Measurements from ENCODE around the gene ACIN1. TPM values are rescaled to one million over a fixed set of nuclear protein-coding genes. Genes with fewer than 3 reads are reported as not detected.

The ACIN1 gene
- total and polyA plus RNA-seq, 2 of the 8 experiments (the other 6 are each of a cell fraction or from before 2014, with no cell fraction given), result 132 to 233 TPM

GRCh38 chr14:23137813-23138535, 43.0 kb upstream of the ACIN1 start:
- WGBS, 2 experiments (ENCODE audit: extremely low coverage in 1 of 2, insufficient coverage in 1 of 2, insufficient read length in 1 of 2, insufficient replicate concordance in 2 of 2, low coverage in 1 of 2, low lambda C conversion rate in 2 of 2, missing lambda C conversion rate in 1 of 2), result 85% methylated on average over 6 of the region's 6 CpGs; no CpG with 5 or more reads in 1 of the 2 experiments
- H3K9ac ChIP-seq (replicated peaks in 1 of 4; ENCODE audit: extremely low read depth in 1 of 4, low read depth in 3 of 4, low read length in 3 of 4), result no peak overlapping the region
- FAIRE-seq, result no peak
- TF ChIP-seq SP2 (IDR thresholded peaks at IDR 0.05; ENCODE audit: low read length) (no peak), TEAD4 (IDR thresholded peaks at IDR 0.05; ENCODE audit: low read depth, low read length) (no peak), TAF7 (optimal IDR thresholded peaks at IDR 0.05; ENCODE audit: borderline replicate concordance, low read depth, low read length) (no peak), EGR1 (IDR thresholded peaks at IDR 0.05; ENCODE audit: borderline replicate concordance, low read depth, low read length) (no peak), EZH2 (IDR thresholded peaks at IDR 0.05; ENCODE audit: low read depth, low read length, severe bottlenecking) (no peak), BCL11A (IDR thresholded peaks at IDR 0.05; ENCODE audit: low read depth in 2 of 2, low read length in 2 of 2) (no peak), SIN3A (conservative IDR thresholded peaks at IDR 0.05 in 1 of 2, IDR thresholded peaks at IDR 0.05 in 1 of 2; ENCODE audit: low read depth in 1 of 2, low read length in 2 of 2) (no peak), CREB1 (IDR thresholded peaks at IDR 0.05) (no peak), GTF2F1 (IDR thresholded peaks at IDR 0.05; ENCODE audit: borderline replicate concordance, low read depth, low read length) (no peak), POLR2A (IDR thresholded peaks at IDR 0.05; ENCODE audit: control extremely low read depth in 1 of 2, low read depth in 2 of 2, low read length in 2 of 2) (no peak), CHD2 (IDR thresholded peaks at IDR 0.05; ENCODE audit: low read length) (no peak), SRF (IDR thresholded peaks at IDR 0.05; ENCODE audit: low read depth, low read length) (no peak), CTBP2 (IDR thresholded peaks at IDR 0.05; ENCODE audit: borderline replicate concordance, insufficient read depth, insufficient read length, low read length) (no peak)

More at GRCh38 chr14:23137813-23138535, 43.0 kb upstream of the ACIN1 start:
- Histone ChIP-seq H2BK5ac (ENCODE audit: low read depth, low read length) (no peak overlapping the region), H3K14ac (ENCODE audit: insufficient read length) (no peak overlapping the region), H2BK20ac (ENCODE audit: low read length) (no peak overlapping the region), H2BK15ac (ENCODE audit: low read length) (no peak overlapping the region), H4K20me1 (replicated peaks in 1 of 2; ENCODE audit: control insufficient read depth in 1 of 2, insufficient read depth in 2 of 2, low read length in 2 of 2) (peaks cover 2 to 5% of the 10 kb centered on the region in 2 experiments), H2BK12ac (ENCODE audit: low read depth, low read length) (no peak overlapping the region), H3K23me2 (ENCODE audit: low read depth, low read length) (no peaks in the 10 kb centered on the region; the same call in 1 of the 2 replicates), H2BK120ac (replicated peaks; ENCODE audit: low read depth, low read length) (no peak overlapping the region), H3K4me2 (ENCODE audit: insufficient read depth in 1 of 2, low read depth in 2 of 2, low read length in 2 of 2) (no peak overlapping the region), H3K4ac (replicated peaks; ENCODE audit: insufficient read length, low read depth, low read length) (no peak overlapping the region), H3K79me1 (ENCODE audit: low read depth, low read length) (no peaks in the 10 kb centered on the region), H3K23ac (ENCODE audit: insufficient read length) (no peak overlapping the region), H3K4me3 (ENCODE audit: extremely low read depth in 1 of 4, insufficient read depth in 2 of 4, low read depth in 3 of 4, low read length in 4 of 4) (no peak overlapping the region), H2AK5ac (ENCODE audit: low read depth, low read length) (no peak overlapping the region), H3K27me3 (replicated peaks in 1 of 4; ENCODE audit: control insufficient read depth in 3 of 4, extremely low read depth in 1 of 4, insufficient read depth in 3 of 4, low read length in 3 of 4) (no peaks in the 10 kb centered on the region), H4K8ac (ENCODE audit: extremely low read depth, insufficient read depth, low read length) (no peak overlapping the region), H3K4me1 (replicated peaks in 1 of 4; ENCODE audit: control insufficient read depth in 3 of 4, insufficient read depth in 4 of 4, low read length in 3 of 4) (no peaks in the 10 kb centered on the region), H3K9me3 (ENCODE audit: insufficient read depth in 2 of 2, low read depth in 1 of 2, low read length in 1 of 2) (no peaks in the 10 kb centered on the region), H3K18ac (ENCODE audit: extremely low read depth, low read length) (no peak overlapping the region), H3K36me3 (ENCODE audit: control insufficient read depth in 2 of 4, insufficient read depth in 4 of 4, low read length in 3 of 4) (peaks cover 10 to 46% (median 32%) of the 10 kb centered on the region in 4 experiments; a peak in 6 of 8 replicates), H3K27ac (ENCODE audit: low read depth, low read length) (no peak overlapping the region), H3K56ac (replicated peaks; ENCODE audit: insufficient read length, low read depth, low read length) (no peak overlapping the region), H2AFZ (ENCODE audit: low read length) (no peak overlapping the region), H4K91ac (replicated peaks; ENCODE audit: insufficient read length, low read length) (no peak overlapping the region), H4K5ac (ENCODE audit: insufficient read length, low read depth, low read length) (no peak overlapping the region), H3K79me2 (ENCODE audit: control insufficient read depth in 1 of 2, insufficient read depth in 2 of 2, low read length in 2 of 2) (no peaks in the 10 kb centered on the region)
- no peak for DNase-seq (ENCODE audit: low read depth in 1 of 2, low spot score in 2 of 2)
- ChIA-PET CTCF (ENCODE audit: partially characterized antibody) (interaction anchor here (0.8 to 1.4 kb wide), 5 partner anchors 15 to 133 kb away, joined by 3 to 5 read pairs (median 3); no protein-coding TSS in a partner anchor), POLR2A (ENCODE audit: partially characterized antibody) (interaction anchor here (2.2 kb wide), 1 partner anchor 12 kb away, joined by 9 read pairs; no protein-coding TSS in a partner anchor)
